ENCODE data around the gene SELENOO. TPM values are rescaled to one million over a fixed set of nuclear protein-coding genes. Genes with fewer than 3 reads are reported as not detected.

Gene SELENOO
- total RNA-seq, 1 donor = 15.5 TPM

DNA sequence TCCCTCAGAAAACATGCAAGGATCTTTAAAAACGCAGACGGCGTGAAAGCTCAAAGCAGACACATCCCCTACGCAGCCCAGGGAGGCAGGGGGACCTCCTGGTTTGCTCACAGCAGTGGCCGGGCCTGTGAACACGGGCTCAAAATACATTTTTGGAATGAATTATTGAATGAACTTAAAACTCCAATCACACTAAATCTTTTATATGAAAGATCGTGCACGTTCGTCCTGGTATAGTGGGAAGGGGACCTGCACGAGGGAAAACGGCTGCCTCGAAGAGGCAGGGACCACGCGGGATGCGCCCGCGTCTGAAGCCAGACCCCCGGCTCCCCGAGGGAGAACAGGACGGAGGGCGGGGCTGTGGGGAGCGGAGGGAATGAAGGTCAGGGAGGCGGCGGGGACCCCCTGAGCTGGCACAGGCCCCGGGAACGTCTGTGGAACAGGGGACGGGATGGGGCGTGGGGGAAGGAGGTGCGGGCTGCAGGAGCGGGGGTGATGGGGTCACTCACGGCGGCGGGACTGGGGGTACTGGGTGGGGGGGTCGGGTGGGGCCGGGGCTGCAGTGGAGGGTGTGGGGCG, 31.5 kb upstream of the SELENOO start:
- DNase-seq (ENCODE audit: low read depth) = no peak
- no peak overlapping the region for H3K4me3 ChIP-seq (ENCODE audit: low read depth, low read length)
- TF ChIP-seq, protein P1, sequence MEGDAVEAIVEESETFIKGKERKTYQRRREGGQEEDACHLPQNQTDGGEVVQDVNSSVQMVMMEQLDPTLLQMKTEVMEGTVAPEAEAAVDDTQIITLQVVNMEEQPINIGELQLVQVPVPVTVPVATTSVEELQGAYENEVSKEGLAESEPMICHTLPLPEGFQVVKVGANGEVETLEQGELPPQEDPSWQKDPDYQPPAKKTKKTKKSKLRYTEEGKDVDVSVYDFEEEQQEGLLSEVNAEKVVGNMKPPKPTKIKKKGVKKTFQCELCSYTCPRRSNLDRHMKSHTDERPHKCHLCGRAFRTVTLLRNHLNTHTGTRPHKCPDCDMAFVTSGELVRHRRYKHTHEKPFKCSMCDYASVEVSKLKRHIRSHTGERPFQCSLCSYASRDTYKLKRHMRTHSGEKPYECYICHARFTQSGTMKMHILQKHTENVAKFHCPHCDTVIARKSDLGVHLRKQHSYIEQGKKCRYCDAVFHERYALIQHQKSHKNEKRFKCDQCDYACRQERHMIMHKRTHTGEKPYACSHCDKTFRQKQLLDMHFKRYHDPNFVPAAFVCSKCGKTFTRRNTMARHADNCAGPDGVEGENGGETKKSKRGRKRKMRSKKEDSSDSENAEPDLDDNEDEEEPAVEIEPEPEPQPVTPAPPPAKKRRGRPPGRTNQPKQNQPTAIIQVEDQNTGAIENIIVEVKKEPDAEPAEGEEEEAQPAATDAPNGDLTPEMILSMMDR (IDR thresholded peaks at IDR 0.05; ENCODE audit: insufficient read depth, low read length) = no peak

DNA sequence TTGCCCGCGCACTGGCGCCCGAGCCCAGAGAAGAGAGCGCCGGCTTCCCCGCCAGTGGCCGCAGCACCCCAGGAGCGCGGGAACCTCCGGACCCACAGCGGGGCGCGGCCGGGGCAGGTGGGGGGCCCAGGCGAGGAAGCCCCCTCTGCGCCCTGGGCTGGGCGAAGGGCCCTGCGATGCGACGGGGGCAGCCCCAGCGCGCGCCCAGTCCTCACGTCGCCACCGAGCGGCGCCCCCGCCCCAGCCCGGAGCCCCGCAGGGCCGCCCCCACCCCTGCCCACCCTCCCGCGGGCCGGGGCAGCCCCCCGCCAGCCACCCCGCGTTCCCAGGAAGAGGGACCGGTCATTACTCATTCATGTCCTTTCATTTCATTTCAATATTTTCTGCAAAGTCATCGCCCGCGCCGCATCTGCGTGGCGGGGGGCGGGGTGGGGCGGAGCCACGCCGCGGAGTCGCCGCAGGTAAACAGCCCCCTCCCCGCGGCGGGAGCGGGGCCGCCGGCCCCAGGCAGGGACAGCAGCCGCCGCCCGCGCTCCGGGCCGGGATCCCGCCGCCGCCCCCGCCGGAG, 31.0 kb upstream of the SELENOO start:
- peak; percentile 20 for DNase-seq (ENCODE audit: low read depth)
- TF ChIP-seq, protein P1 (IDR thresholded peaks at IDR 0.05; ENCODE audit: insufficient read depth, low read length) = no peak
- H3K4me3 ChIP-seq (ENCODE audit: low read depth, low read length) = peak overlapping the region; percentile 57

DNA sequence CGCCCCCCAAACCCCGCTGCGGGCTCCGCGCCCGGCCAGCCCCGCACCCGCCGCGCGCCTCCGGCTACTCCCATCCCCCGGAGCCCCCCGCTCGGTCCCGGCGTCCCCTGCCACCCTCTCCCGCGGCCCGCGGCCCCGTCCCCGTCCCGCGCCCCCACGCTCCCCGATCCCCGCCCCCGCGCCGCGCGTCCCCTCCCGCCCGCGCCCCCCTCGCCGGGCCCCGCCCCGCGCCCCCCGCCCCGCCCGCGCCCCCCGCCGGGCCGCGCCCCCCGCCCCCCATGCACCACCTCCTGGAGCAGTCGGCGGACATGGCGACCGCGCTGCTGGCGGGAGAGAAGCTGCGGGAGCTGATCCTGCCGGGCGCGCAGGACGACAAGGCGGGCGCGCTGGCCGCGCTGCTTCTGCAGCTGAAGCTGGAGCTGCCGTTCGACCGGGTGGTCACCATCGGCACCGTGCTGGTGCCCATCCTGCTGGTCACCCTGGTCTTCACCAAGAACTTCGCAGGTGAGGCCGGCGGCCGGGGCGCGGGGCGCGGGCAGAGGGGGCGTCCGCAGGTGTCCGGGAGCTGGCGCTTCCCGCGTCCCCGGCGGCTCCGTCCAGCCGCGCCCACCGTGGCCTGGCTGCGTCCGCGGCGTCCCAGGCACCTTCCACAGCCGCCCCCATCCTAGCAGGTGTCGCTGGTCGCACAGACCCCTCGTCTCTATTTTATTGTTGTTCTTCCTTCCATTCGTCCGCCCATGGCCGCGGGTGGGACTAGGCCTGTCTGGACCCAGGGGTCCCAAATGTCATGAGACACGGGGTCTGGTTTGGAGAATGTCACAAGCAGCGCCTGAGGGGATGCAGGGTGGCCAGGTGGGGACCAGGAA, 30.1 kb upstream of the SELENOO start, which contains the start of gene PANX2:
PANX2 (plus strand) TSS at position 279 of the 866 bp plus-strand sequence; CDS start at position 279, 0 bp downstream.
- DNase-seq (ENCODE audit: low read depth) = no peak
- peak within 1 kb of the TSS; percentile 65 for H3K4me3 ChIP-seq (ENCODE audit: low read depth, low read length)
- TF ChIP-seq, protein P1 (IDR thresholded peaks at IDR 0.05; ENCODE audit: insufficient read depth, low read length) = no peak

DNA sequence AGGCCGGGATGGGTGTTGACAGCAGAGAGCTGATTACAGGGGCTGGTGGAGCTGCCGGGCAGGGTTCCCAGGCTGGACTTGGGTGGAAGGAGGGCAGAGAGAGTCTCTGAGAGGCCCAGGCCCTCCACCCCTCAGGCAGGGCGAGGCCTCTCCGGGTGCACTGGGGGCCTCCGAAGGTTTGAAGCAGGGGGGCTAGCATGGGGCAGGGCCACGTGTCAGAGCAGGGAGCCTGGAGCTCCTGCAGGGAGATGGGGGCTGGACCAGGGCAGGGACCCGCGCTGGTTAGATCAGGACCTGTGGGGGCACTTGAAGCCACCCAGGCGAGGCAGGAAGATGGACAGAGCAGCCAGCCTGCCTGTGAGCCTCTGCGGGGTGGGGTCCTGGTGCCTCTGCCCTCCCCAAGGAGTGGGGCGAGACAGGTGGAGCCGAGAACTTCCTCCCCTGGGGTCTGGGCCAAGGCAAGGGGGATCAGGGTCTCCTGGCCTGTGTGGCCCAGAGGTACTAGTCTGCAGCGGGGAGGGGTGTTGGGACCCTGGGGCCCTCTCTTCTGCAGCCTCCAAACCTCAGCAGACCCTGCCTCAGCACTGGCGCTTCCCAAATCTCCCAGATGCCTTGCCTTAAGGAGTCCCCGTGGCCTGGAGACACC, 29.4 kb upstream of the SELENOO start:
- H3K4me3 ChIP-seq (ENCODE audit: low read depth, low read length) = peak overlapping the region; percentile 65
- TF ChIP-seq, protein P1 (IDR thresholded peaks at IDR 0.05; ENCODE audit: insufficient read depth, low read length) = no peak

DNA sequence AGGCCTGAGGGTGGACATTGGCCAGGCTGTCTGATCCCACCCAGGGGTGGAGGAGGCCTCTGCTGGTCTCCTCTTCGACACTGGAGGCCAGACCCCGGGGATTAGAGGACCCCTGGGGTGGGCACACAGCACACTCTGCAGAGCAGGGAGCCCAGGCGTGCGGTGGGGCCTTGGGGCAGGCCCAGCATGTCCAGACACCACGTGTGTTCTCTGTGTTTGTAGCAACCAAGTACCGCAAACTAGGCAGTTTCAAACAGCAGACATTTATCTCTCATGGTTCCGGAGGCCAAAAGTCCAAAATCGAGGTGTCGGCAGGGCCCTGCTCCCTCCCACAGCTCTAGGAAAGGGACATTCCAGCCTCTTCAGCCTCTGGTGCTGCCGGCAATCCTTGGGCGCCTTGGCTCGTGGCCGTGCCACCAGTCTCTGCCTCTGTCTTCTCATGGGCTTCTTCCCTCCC, 28.8 kb upstream of the SELENOO start:
- TF ChIP-seq, protein P1 (IDR thresholded peaks at IDR 0.05; ENCODE audit: insufficient read depth, low read length) = no peak
- H3K4me3 ChIP-seq (ENCODE audit: low read depth, low read length) = no peak overlapping the region
- no peak for DNase-seq (ENCODE audit: low read depth)

More for the DNA sequence above, 29.4 kb upstream of the SELENOO start:
- no peak for DNase-seq (ENCODE audit: low read depth)

DNA sequence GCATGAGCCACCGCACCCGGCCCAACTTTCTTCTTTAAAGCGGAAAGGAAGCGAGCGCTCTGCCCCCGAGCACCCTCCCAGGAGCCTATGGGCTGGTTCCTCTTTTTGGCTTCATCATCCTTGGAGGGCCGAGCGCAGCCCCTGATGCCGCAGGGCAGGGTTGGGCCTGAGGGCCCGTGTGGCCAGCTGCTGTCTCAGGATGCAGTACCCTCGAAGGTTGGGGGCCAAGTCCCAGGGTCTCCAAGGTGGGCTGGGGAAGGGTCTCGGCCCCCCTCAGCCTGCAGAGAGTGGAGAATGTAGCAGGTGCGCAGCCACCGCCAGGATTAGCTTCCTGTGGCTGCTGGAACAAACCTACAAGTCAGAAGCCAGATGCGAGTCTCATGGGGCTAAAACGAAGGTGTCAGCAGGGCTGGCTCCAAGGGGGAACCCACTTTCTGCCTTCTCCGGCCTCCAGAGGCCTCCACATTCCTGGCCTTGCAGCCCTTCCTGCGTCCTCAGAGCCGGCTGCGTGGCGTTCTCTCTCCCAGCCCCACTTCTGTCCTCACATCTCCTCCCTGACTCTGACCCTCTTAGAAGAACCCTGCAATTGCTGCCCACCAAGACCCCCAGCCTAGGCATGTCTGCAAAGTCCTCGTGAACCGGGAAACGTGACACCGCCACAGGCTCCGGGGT, 27.4 kb upstream of the SELENOO start:
- DNase-seq (ENCODE audit: low read depth) = no peak
- TF ChIP-seq, protein P1 (IDR thresholded peaks at IDR 0.05; ENCODE audit: insufficient read depth, low read length) = no peak
- no peak overlapping the region for H3K4me3 ChIP-seq (ENCODE audit: low read depth, low read length)

Data from fibroblast of the aortic adventitia (primary cell).